Neural progenitor cell (in vitro differentiated cells): ENCODE results near the gene CFAP74. TPM values are rescaled to one million over a fixed set of nuclear protein-coding genes. Genes with fewer than 3 reads are reported as not detected.

Source experiments
- DNase-seq: peaks from one replicate; pipeline ENCODE4 v3.0.0-alpha.2; 2016; ENCODE audit warnings: low spot score
- H2AFZ ChIP-seq: fragments of 200-600 bp; sonication (generic); replicated peaks from 2 replicates; pipeline ENCODE4 v1.6.1; 2016; ENCODE audit warnings: antibody characterized with exemption
- H3F3A ChIP-seq: fragments of 200-600 bp; sonication (generic); 2 replicates; pipeline ENCODE4 v1.6.1; 2016; ENCODE audit warnings: antibody characterized with exemption, low read depth
- H3K27ac ChIP-seq: fragments of 200-600 bp; sonication (generic); 2 replicates; pipeline ENCODE4 v1.5.1; 2016; ENCODE audit warnings: mild to moderate bottlenecking
- H3K27me3 ChIP-seq: fragments of 200-600 bp; sonication (generic); 2 replicates; pipeline ENCODE4 v1.6.1; 2016; ENCODE audit warnings: mild to moderate bottlenecking, moderate library complexity
- H3K36me3 ChIP-seq: fragments of 200-600 bp; sonication (generic); 2 replicates; pipeline ENCODE4 v1.5.1; 2016
- H3K4me1 ChIP-seq: fragments of 200-600 bp; sonication (generic); 2 replicates; pipeline ENCODE4 v1.6.1; 2016; ENCODE audit warnings: mixed run types
- H3K4me2 ChIP-seq: fragments of 200-600 bp; sonication (generic); 2 replicates; pipeline ENCODE4 v1.6.1; 2016
- H3K4me3 ChIP-seq: fragments of 200-600 bp; sonication (generic); 2 replicates; pipeline ENCODE4 v1.5.1; 2016
- H3K79me2 ChIP-seq: fragments of 200-600 bp; sonication (generic); 2 replicates; pipeline ENCODE4 v1.6.1; 2016; ENCODE audit warnings: low read depth
- H3K9ac ChIP-seq: fragments of 200-600 bp; sonication (generic); 2 replicates; pipeline ENCODE4 v1.6.1; 2016
- H3K9me3 ChIP-seq: fragments of 200-600 bp; sonication (generic); 2 replicates; pipeline ENCODE4 v1.5.1; 2016; ENCODE audit warnings: low read depth
- H4K20me1 ChIP-seq: fragments of 200-600 bp; sonication (generic); 2 replicates; pipeline ENCODE4 v1.6.1; 2016; ENCODE audit warnings: low read depth
- H3K27ac Mint-ChIP-seq: 3 replicates; pipeline ENCODE4 v1.8.0; 2021; ENCODE audit warnings: mixed read lengths
- H3K27me3 Mint-ChIP-seq: 2 replicates; pipeline ENCODE4 v1.8.0; 2022; ENCODE audit warnings: low read depth, mild to moderate bottlenecking, inconsistent platforms, moderate library complexity, mixed read lengths; ENCODE audit not compliant: insufficient read depth
- H3K36me3 Mint-ChIP-seq: 3 replicates; pipeline ENCODE4 v1.8.0; 2021; ENCODE audit warnings: mixed read lengths
- H3K4me1 Mint-ChIP-seq: 3 replicates; pipeline ENCODE4 v1.8.0; 2021; ENCODE audit warnings: mixed read lengths
- H3K4me3 Mint-ChIP-seq: 3 replicates; pipeline ENCODE4 v1.8.0; 2021; ENCODE audit warnings: mild to moderate bottlenecking, moderate library complexity, mixed read lengths
- H3K9me3 Mint-ChIP-seq: 3 replicates; pipeline ENCODE4 v1.8.0; 2020; ENCODE audit warnings: mixed read lengths
- EZH2 ChIP-seq: fragments of 200-600 bp; sonication (generic); IDR thresholded peaks from 2 replicates; pipeline ENCODE4 v1.6.1; 2017; ENCODE audit warnings: antibody characterized with exemption, mild to moderate bottlenecking, moderate library complexity
- EZH2phosphoT487 ChIP-seq: fragments of 200-600 bp; sonication (generic); IDR thresholded peaks from 2 replicates; pipeline ENCODE4 v1.6.1; 2017; ENCODE audit warnings: antibody characterized with exemption
- total RNA-seq: library from RNA; depleted of rRNA; stranded (reverse); fragments of >200 nt; gene quantifications from 2 replicates; pipeline ENCODE4 v1.2.3, GENCODE V29; 2015; ENCODE audit warnings: low replicate concordance
- TF ChIP-seq, protein P1 (sequence below): fragments of 200-600 bp; sonication (generic); IDR thresholded peaks from 2 replicates; pipeline ENCODE4 v1.5.1; 2017; ENCODE audit warnings: antibody characterized with exemption, mild to moderate bottlenecking

The CFAP74 gene
- total RNA-seq, 1 donor from 2014 or later = not detected

DNA sequence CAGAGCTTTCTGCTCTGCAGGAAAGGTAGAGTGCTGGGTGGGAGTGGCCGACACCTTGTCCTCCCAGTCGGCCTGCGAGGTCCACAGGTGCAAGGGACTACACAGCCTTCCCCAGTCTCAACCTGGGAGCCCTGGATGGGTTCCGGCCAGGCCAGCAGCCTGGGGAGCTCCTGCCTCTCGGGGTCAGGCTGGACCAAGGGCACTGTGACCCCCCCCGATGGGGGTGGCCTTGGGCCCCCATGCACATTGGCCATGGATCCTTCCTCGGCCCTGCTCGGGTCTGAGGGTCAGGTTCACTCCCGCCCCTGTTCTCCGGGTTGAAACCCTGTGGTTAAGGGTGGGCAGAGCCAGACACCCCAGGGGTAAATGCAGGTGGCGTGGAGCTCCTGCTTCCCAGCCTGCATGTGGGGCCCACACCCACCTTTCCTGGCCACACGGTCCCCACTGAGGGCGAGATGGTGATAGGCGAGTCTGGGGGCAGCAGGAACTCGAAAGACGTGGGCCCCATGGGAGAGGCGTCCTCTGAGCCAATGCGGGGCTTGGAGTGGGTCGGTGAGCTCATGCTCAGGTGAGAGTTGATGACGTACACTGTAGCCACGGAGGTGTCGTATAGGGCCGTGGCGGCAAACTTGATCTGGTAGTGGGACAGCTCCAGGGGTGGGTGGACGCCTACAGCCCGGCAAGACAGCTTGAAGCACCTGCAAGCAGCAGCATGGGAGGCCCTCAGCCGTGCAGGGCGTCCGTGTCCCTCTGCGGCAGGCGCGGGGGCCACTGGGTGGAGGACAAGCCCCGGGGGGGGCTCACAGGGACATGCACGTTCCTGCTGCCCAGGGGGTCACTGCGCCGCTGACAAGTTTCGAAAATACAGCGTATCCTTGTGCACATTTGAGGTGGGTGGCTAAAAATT lies 73.7 kb downstream of the CFAP74 start:
- no peak overlapping the region for H3K27ac Mint-ChIP-seq
- no peaks in the 10 kb centered on the region for H3K4me1 ChIP-seq
- peaks cover 12% of the 10 kb centered on the region for H3F3A ChIP-seq
- no peaks in the 10 kb centered on the region for H3K36me3 ChIP-seq
- H3K4me3 Mint-ChIP-seq = no peak overlapping the region
- H3K9ac ChIP-seq = no peak overlapping the region
- H3K9me3 Mint-ChIP-seq = peaks cover 9% of the 10 kb centered on the region
- no peaks in the 10 kb centered on the region for H3K36me3 Mint-ChIP-seq
- no peak overlapping the region for H3K4me2 ChIP-seq
- H3K79me2 ChIP-seq = no peaks in the 10 kb centered on the region
- no peaks in the 10 kb centered on the region for H3K27me3 ChIP-seq
- no peaks in the 10 kb centered on the region for H3K9me3 ChIP-seq
- H4K20me1 ChIP-seq = no peaks in the 10 kb centered on the region
- H2AFZ ChIP-seq = no peak overlapping the region
- peaks cover 15% of the 10 kb centered on the region for H3K27me3 Mint-ChIP-seq
- DNase-seq = no peak
- no peaks in the 10 kb centered on the region for H3K4me1 Mint-ChIP-seq
- no peak overlapping the region for H3K27ac ChIP-seq
- H3K4me3 ChIP-seq = no peak overlapping the region
- TF ChIP-seq EZH2 = no peak
- TF ChIP-seq, protein P1, sequence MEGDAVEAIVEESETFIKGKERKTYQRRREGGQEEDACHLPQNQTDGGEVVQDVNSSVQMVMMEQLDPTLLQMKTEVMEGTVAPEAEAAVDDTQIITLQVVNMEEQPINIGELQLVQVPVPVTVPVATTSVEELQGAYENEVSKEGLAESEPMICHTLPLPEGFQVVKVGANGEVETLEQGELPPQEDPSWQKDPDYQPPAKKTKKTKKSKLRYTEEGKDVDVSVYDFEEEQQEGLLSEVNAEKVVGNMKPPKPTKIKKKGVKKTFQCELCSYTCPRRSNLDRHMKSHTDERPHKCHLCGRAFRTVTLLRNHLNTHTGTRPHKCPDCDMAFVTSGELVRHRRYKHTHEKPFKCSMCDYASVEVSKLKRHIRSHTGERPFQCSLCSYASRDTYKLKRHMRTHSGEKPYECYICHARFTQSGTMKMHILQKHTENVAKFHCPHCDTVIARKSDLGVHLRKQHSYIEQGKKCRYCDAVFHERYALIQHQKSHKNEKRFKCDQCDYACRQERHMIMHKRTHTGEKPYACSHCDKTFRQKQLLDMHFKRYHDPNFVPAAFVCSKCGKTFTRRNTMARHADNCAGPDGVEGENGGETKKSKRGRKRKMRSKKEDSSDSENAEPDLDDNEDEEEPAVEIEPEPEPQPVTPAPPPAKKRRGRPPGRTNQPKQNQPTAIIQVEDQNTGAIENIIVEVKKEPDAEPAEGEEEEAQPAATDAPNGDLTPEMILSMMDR = no peak
- TF ChIP-seq EZH2phosphoT487 = no peak

DNA sequence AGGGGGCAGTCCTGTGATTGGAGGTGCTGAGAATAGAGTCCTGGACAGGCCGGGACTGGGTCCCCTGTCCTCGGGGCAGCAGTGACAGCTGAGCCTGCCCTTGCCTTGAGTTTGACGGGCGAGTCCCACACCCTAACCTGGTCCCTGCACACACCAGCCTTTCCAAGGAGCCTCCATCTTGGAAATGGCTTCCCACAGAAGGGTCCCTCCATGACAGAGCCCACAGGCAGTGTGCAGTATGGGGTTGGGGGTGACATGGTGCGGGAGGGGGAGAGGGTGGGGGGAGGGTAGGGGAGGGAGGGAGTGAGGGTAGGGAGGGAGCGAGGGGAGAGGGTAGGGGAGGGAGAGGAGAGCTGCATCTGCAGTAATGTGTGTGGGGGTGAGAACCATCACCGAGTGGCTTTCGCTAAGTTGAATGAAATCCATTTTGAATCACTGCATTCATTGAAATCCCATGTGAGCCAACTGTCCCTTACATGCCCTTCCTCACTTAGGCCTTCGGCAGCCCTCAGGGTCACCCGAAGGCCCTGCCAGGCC lies 74.4 kb downstream of the CFAP74 start:
- Mint-ChIP-seq H3K9me3 (peaks cover 8% of the 10 kb centered on the region), H3K4me3 (no peak overlapping the region), H3K36me3 (no peaks in the 10 kb centered on the region), H3K4me1 (no peaks in the 10 kb centered on the region), H3K27me3 (peaks cover 15% of the 10 kb centered on the region), H3K27ac (no peak overlapping the region)
- Histone ChIP-seq H3K4me3 (no peak overlapping the region), H4K20me1 (no peaks in the 10 kb centered on the region), H3K27ac (no peak overlapping the region), H2AFZ (no peak overlapping the region), H3K9me3 (no peaks in the 10 kb centered on the region), H3K9ac (no peak overlapping the region), H3K79me2 (no peaks in the 10 kb centered on the region), H3K27me3 (no peaks in the 10 kb centered on the region), H3K4me2 (no peak overlapping the region), H3F3A (peaks cover 5% of the 10 kb centered on the region), H3K4me1 (no peaks in the 10 kb centered on the region), H3K36me3 (no peaks in the 10 kb centered on the region)
- DNase-seq = no peak
- TF ChIP-seq EZH2phosphoT487 (no peak), EZH2 (no peak)
- TF ChIP-seq, protein P1 = no peak

DNA sequence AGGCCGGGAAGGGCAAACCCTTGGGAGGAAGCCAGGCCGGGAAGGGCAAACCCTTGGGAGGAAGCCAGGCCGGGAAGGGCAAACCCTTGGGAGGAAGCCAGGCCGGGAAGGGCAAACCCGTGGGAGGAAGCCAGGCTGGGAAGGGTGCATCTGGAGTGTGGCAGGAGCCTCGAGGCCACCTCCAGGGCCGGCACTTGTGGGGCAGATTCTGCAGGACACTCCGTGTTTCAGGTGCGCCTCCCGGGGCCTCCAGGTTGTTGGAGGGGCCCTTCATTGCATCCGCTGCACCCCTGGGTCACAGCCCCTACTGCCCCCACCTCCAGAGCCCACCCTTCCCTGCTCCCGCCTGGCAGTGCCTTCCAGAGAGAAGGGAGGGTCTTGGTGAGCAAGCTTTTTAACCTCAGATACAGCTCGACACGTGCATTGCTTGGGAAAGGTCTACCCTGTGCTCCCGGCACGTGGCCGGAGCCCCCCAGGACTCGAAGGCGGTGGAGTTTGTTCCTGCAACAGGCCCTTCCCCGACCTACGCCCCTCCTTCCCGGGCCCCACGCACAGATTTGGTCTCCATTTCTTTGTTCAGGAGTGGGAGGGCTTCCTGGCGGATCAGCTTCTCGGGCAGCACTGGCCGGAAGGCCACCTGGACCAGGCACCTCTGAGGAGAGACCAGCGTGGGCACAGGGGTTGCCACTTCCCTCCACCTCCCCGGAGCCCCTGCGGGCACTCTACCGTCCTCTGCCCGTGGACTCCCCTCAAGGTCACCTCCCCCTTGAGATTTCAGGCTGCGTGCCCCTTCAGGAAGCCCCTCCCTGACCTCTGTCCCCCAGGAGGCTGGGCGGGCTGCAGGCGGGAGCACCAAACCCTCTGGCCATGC lies 75.1 kb downstream of the CFAP74 start:
- Histone ChIP-seq H4K20me1 (no peaks in the 10 kb centered on the region), H3K36me3 (no peaks in the 10 kb centered on the region), H3K27ac (no peak overlapping the region), H3K4me2 (no peak overlapping the region), H2AFZ (no peak overlapping the region), H3K9me3 (no peaks in the 10 kb centered on the region), H3K9ac (no peak overlapping the region), H3K79me2 (no peaks in the 10 kb centered on the region), H3K4me3 (no peak overlapping the region), H3K4me1 (no peaks in the 10 kb centered on the region), H3K27me3 (no peaks in the 10 kb centered on the region), H3F3A (no peaks in the 10 kb centered on the region)
- H3K27me3 Mint-ChIP-seq = peaks cover 14% of the 10 kb centered on the region
- no peak overlapping the region for H3K4me3 Mint-ChIP-seq
- H3K27ac Mint-ChIP-seq = no peak overlapping the region
- H3K4me1 Mint-ChIP-seq = no peaks in the 10 kb centered on the region
- DNase-seq = no peak
- no peaks in the 10 kb centered on the region for H3K36me3 Mint-ChIP-seq
- no peak for TF ChIP-seq EZH2phosphoT487
- TF ChIP-seq EZH2 = no peak
- TF ChIP-seq, protein P1 = no peak
- peaks cover 1% of the 10 kb centered on the region for H3K9me3 Mint-ChIP-seq
